HG02588 (cell line): ENCODE results near the gene MAP3K5.
"Not testable (repeated sequence)": the region's sequence is repeated elsewhere in the genome, so short reads cannot be mapped to it uniquely, and the experiment has no call there.

ENCODE experiments used
- ATAC-seq: cut with Tn5 transposase; IDR thresholded peaks from one replicate; pipeline ENCODE4 v1.9.1; 2021; ENCODE audit warnings: mild to moderate bottlenecking, moderate library complexity; ENCODE audit not compliant: unreplicated experiment

MAP3K5 gene

GRCh38 chr6:136586295-136586694 lies 206.0 kb downstream of the MAP3K5 start:
- no peak for ATAC-seq

DNA sequence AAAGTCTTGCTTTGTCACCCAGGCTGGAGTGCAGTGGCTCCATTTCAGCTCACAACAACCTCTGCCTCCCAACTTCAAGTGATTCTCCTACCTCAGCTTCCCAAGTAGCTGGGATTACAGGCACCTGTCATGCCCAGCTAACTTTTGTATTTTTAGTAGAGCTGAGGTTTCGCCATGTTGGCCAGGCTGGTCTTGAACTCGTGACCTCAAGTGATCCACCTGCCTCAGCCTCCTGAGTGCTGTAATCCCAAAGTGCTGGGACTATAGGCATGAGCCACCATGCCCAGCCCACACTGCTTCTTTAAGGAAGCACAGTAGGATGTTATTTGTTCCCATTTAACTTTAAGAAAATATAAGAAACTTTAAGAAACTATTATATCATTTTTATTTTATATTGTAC lies 206.8 kb downstream of the MAP3K5 start:
- ATAC-seq, result not testable (repeated sequence)

- ATAC-seq, result not testable (repeated sequence)
Observed at GRCh38 chr6:136584290-136584689, 208.0 kb downstream of the MAP3K5 start.

DNA sequence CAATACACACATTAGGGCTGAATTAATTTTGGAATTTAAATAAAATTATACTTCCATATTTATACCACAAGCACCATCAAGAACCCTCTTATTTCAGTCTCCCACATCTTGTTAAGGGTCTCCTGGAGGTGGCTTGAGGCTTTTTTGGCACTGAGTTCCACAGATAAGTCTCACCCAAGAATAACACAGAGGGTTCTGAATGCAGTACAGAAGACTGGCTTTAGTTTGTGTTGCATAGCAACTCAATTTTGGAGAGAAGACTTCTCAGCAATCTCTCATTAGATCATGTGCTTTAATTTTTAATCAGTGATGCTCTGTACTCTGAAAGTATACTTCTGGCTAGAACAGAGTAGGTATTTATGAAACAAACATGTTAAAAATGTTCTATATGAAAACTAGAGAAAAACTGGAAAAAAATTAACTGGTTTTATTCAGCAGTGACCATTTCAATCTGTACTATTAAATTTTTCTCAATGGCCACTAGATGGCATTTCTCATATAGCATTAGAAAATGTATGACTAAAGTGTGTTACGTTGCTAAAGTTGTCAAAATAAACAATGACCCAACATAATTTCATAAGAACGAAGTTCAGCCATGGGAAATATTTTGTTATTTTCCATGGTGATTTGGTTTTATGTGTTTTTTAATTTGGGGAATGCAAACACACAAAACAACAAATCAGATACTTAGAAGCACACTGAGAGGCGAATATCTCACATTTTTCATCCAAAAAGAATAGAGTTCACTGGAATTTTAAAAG lies 209.4 kb downstream of the MAP3K5 start:
- no peak for ATAC-seq

- no peak for ATAC-seq
Observed at GRCh38 chr6:136579800-136580199, 212.5 kb downstream of the MAP3K5 start.

- no peak for ATAC-seq
Observed at GRCh38 chr6:136576821-136577220, 215.5 kb downstream of the MAP3K5 start.

- no peak for ATAC-seq
Observed at GRCh38 chr6:136571496-136571895, 220.8 kb downstream of the MAP3K5 start.

DNA sequence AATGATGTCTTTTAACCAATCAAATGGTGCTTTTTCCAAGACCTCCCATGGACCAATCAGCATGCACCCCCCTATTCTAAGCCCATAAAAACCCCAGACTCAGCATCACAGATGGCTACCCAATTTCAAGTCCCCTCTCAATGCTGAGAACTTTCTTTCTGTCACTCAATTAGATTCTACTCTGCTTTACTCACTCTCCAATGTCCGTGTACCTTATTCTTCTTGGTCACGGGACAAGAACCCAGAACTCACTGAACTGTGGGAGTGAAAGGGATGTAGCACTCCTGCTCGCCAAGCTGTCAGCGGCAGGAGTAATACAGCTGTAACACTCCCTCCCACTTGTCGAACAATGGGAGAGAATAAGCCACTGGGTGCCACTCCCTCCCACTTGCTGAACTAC lies 221.2 kb downstream of the MAP3K5 start:
- no peak for ATAC-seq

- ATAC-seq, result no peak
Observed at GRCh38 chr6:136568129-136568528, 224.1 kb downstream of the MAP3K5 start.

- ATAC-seq, result no peak
Observed at GRCh38 chr6:136567688-136568087, 224.6 kb downstream of the MAP3K5 start.

DNA sequence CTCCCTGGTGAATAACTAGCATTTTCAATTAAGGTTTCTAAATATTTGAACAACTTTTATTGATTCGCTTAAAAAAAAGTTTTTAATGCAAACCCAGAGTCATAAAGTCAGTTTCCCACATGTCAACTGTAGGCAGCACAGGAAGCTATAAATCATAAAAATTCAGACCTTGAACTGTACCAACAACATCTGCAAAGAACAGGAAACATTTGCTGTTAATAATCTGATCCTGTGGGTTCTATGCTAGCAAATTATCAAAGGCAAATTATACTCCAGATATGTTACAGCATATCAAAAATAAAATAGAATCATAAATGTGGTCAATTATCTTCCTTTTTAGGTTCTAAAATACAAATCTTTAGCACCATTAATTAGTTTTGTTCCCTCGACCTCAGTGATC lies 225.4 kb downstream of the MAP3K5 start:
- no peak for ATAC-seq

DNA sequence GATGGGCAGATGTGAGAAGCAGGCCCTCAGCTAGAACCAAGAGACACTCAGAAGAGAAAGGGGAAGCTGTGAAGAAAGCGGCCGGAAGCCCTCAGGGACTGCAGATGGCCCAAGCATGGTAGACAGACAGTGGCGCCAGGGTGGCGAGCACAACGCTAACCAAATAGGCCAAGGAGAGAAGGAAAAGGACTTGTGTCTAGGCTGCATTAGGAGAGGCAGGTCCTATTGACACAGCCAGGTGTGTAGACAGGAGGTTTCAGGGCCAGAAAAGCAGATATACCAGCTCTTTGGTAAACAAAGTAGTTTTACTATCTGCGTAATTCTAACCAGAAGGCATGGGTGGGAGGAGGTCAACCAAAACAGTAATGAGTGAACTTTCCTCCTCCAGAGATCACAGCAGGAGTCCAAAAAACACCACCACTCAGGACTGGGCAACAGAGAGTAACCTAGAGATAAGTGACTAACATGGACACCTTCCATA lies 226.2 kb downstream of the MAP3K5 start:
- ATAC-seq, result no peak

DNA sequence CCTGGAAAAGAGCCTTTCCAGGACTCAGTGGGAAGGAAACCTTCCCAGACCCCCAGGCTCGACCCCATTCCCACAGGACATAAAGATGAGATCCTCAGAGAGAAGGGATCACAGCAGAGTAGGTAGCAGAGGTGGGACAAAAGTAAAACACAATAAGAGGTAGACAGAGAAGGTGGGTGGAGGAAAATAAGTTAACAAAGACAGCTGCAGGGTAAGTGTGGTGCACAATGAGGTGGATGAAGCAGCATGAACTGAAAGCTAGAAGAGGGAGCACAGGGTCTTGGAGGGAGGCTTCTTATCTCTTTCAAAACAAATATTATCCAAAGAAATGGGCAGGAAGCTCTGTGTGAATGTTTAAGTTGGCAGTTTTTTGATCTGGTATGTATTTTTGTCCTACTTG lies 228.1 kb downstream of the MAP3K5 start:
- no peak for ATAC-seq

GRCh38 chr6:136563386-136564152 lies 228.7 kb downstream of the MAP3K5 start:
- ATAC-seq, result no peak

DNA sequence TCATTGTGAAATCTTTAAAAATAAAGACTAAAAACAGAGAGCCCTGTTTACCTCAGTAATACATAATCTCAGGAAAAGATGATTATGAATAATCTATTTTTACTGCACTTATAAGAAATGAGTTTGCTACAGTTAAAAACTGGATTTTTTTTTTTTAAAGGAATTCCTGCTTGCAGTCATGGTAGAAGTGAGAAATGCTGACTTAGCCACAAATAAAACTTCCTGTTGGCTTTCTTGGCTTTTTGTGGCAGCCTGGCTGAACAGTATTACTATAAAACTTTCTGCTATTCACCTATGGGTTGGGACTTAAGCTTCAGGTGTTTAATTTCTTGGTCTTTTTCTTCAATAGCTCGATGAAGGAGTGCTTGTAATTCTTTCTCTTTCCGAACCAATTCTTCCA lies 230.1 kb downstream of the MAP3K5 start:
- ATAC-seq, result no peak

- no peak for ATAC-seq
Observed at GRCh38 chr6:136553166-136553787, 239.0 kb downstream of the MAP3K5 start.

GRCh38 chr6:136552054-136552453 lies 240.2 kb downstream of the MAP3K5 start:
- ATAC-seq, result no peak

GRCh38 chr6:136551103-136551502 lies 241.2 kb downstream of the MAP3K5 start:
- ATAC-seq, result no peak

- peak; percentile 80 for ATAC-seq
Observed at GRCh38 chr6:136550330-136551071, 241.8 kb downstream of the MAP3K5 start, which contains the start of gene MAP7. MAP7 (minus strand) TSS chr6:136550422; CDS start chr6:136550408, 14 bp downstream.

DNA sequence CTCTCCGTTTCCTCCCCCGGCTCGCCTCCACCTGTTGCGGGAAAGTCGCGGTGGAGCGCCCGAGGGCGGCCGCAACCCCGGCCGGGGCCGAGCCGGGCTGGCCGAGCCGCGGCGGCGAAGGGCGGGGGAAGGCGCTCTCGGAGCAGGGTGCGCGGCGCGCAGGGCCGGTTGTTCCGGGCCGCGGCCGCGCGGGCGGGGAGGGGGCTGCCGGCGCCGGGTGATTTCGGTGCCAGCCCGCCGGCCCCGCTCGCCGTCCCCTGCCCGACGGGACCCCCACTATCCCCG lies 242.3 kb downstream of the MAP3K5 start:
- ATAC-seq, result peak; percentile 67
